Choroid plexus epithelial cell (primary cell): Measurements from ENCODE around the gene KLF3.

ENCODE experiments used
- DNase-seq: peaks from one replicate; pipeline ENCODE4 v3.0.0-alpha.2; 2010; ENCODE audit warnings: low read depth
- H3K4me3 ChIP-seq: 2 replicates; pipeline ENCODE4 v1.5.1; 2011; ENCODE audit warnings: low read depth, mild to moderate bottlenecking, control low read depth, low read length, moderate library complexity
- CTCF ChIP-seq: conservative IDR thresholded peaks from 2 replicates; pipeline ENCODE4 v1.5.1; 2011; ENCODE audit warnings: low read depth, mild to moderate bottlenecking, control low read depth, inconsistent platforms, low read length, moderate library complexity

The KLF3 gene

GRCh38 chr4:38730493-38730829, 66.5 kb downstream of the KLF3 start:
- no peak for DNase-seq
- H3K4me3 ChIP-seq = no peak overlapping the region
- TF ChIP-seq CTCF = no peak

- DNase-seq = peak; percentile 95
- peak; percentile 98 for TF ChIP-seq CTCF
- no peak overlapping the region for H3K4me3 ChIP-seq
Measured at GRCh38 chr4:38730830-38731646, 67.0 kb downstream of the KLF3 start.

- no peak overlapping the region for H3K4me3 ChIP-seq
- TF ChIP-seq CTCF = no peak
- no peak for DNase-seq
Measured at GRCh38 chr4:38733663-38734062, 69.7 kb downstream of the KLF3 start.

GRCh38 chr4:38734446-38734845, 70.4 kb downstream of the KLF3 start:
- no peak for TF ChIP-seq CTCF
- no peak for DNase-seq
- no peak overlapping the region for H3K4me3 ChIP-seq

GRCh38 chr4:38734911-38735310, 70.9 kb downstream of the KLF3 start:
- H3K4me3 ChIP-seq = no peak overlapping the region
- DNase-seq = no peak
- TF ChIP-seq CTCF = no peak

GRCh38 chr4:38735870-38736269, 71.9 kb downstream of the KLF3 start:
- TF ChIP-seq CTCF = no peak
- DNase-seq = no peak
- H3K4me3 ChIP-seq = no peak overlapping the region
